ENCODE measurements around the gene ALDH3A2.

ALDH3A2 gene

GRCh38 chr17:19705771-19706770, 57.5 kb downstream of the ALDH3A2 start:
- no peak for TF ChIP-seq ISL1 (CRISPR knock-in tag; IDR thresholded peaks at IDR 0.05)
- TF ChIP-seq ARNTL (CRISPR knock-in tag; IDR thresholded peaks at IDR 0.05; ENCODE audit: borderline replicate concordance, low read depth) = no peak
- TF ChIP-seq BACH2 (CRISPR knock-in tag; IDR thresholded peaks at IDR 0.05; ENCODE audit: borderline replicate concordance) = no peak
- TF ChIP-seq ZFP3 (CRISPR knock-in tag; IDR thresholded peaks at IDR 0.05) = no peak
- no peak for TF ChIP-seq CSRNP3 (CRISPR knock-in tag; IDR thresholded peaks at IDR 0.05)
- TF ChIP-seq ZFP30 (CRISPR knock-in tag; IDR thresholded peaks at IDR 0.05) = no peak
- no peak for TF ChIP-seq ZNF565 (CRISPR knock-in tag; conservative IDR thresholded peaks at IDR 0.05; ENCODE audit: low read depth)
- no peak for TF ChIP-seq SNAI2 (CRISPR knock-in tag; IDR thresholded peaks at IDR 0.05)
- TF ChIP-seq RARB (CRISPR knock-in tag; IDR thresholded peaks at IDR 0.05) = no peak
- TF ChIP-seq CREB5 (CRISPR knock-in tag; IDR thresholded peaks at IDR 0.05; ENCODE audit: low read depth) = no peak
- no peak for TF ChIP-seq PPARA (CRISPR knock-in tag; IDR thresholded peaks at IDR 0.05; ENCODE audit: borderline replicate concordance)
- TF ChIP-seq ZC3H10 (CRISPR knock-in tag; IDR thresholded peaks at IDR 0.05) = no peak
- no peak for TF ChIP-seq ZNF70 (CRISPR knock-in tag; IDR thresholded peaks at IDR 0.05)
- no peak for TF ChIP-seq TOX (CRISPR knock-in tag; IDR thresholded peaks at IDR 0.05; ENCODE audit: borderline replicate concordance)
- no peak for TF ChIP-seq TCF4 (CRISPR knock-in tag; IDR thresholded peaks at IDR 0.05; ENCODE audit: borderline replicate concordance)
- TF ChIP-seq OSR1 (CRISPR knock-in tag; IDR thresholded peaks at IDR 0.05) = no peak
- TF ChIP-seq PATZ1 (CRISPR knock-in tag; IDR thresholded peaks at IDR 0.05; ENCODE audit: borderline replicate concordance) = no peak

GRCh38 chr17:19706791-19707727, 58.5 kb downstream of the ALDH3A2 start:
- no peak for TF ChIP-seq TOX (CRISPR knock-in tag; IDR thresholded peaks at IDR 0.05; ENCODE audit: borderline replicate concordance)
- no peak for TF ChIP-seq ARNTL (CRISPR knock-in tag; IDR thresholded peaks at IDR 0.05; ENCODE audit: borderline replicate concordance, low read depth)
- TF ChIP-seq BACH2 (CRISPR knock-in tag; IDR thresholded peaks at IDR 0.05; ENCODE audit: borderline replicate concordance) = no peak
- no peak for TF ChIP-seq GLIS3 (CRISPR knock-in tag; IDR thresholded peaks at IDR 0.05)
- no peak for TF ChIP-seq SNAI2 (CRISPR knock-in tag; IDR thresholded peaks at IDR 0.05)
- no peak for TF ChIP-seq ZNF565 (CRISPR knock-in tag; conservative IDR thresholded peaks at IDR 0.05; ENCODE audit: low read depth)
- TF ChIP-seq TCF4 (CRISPR knock-in tag; IDR thresholded peaks at IDR 0.05; ENCODE audit: borderline replicate concordance) = no peak
- no peak for TF ChIP-seq ISL1 (CRISPR knock-in tag; IDR thresholded peaks at IDR 0.05)
- TF ChIP-seq RARB (CRISPR knock-in tag; IDR thresholded peaks at IDR 0.05) = no peak
- no peak for TF ChIP-seq ZFP30 (CRISPR knock-in tag; IDR thresholded peaks at IDR 0.05)
- no peak for TF ChIP-seq ZC3H10 (CRISPR knock-in tag; IDR thresholded peaks at IDR 0.05)
- no peak for TF ChIP-seq ESRRG (CRISPR knock-in tag; IDR thresholded peaks at IDR 0.05)
- no peak for TF ChIP-seq ZNF70 (CRISPR knock-in tag; IDR thresholded peaks at IDR 0.05)
- no peak for TF ChIP-seq CSRNP3 (CRISPR knock-in tag; IDR thresholded peaks at IDR 0.05)
- TF ChIP-seq TSHZ2 (CRISPR knock-in tag; IDR thresholded peaks at IDR 0.05) = no peak
- no peak for TF ChIP-seq CREB5 (CRISPR knock-in tag; IDR thresholded peaks at IDR 0.05; ENCODE audit: low read depth)

More at GRCh38 chr17:19705771-19706770, 57.5 kb downstream of the ALDH3A2 start:
- ATAC-seq = no peak

More at GRCh38 chr17:19706791-19707727, 58.5 kb downstream of the ALDH3A2 start:
- ATAC-seq = no peak

All from SK-N-SH treated with all-trans-retinoic acid at 6 μM for 48 hours (cell line).